GM06990 (cell line): Measurements from ENCODE around the gene TNFAIP3.
A peak's percentile ranks its signal among the peaks of the same experiment; 100 is the strongest.

ENCODE experiments used
- DNase-seq: peaks from one replicate; pipeline ENCODE4 v3.0.0-alpha.2; 2011; ENCODE audit not compliant: insufficient read length; ENCODE audit errors: extremely low read depth
- H3K27me3 ChIP-seq: replicated peaks from 2 replicates; pipeline ENCODE4 v1.6.0; 2011; ENCODE audit warnings: low read length; ENCODE audit not compliant: control insufficient read depth, insufficient read depth
- H3K36me3 ChIP-seq: 2 replicates; pipeline ENCODE4 v1.5.1; 2011; ENCODE audit warnings: low read length; ENCODE audit not compliant: control insufficient read depth, insufficient read depth
- H3K4me3 ChIP-seq: replicated peaks from 2 replicates; pipeline ENCODE4 v1.5.1; 2011; ENCODE audit warnings: low read depth, mild to moderate bottlenecking, control low read depth, low read length
- CTCF ChIP-seq: IDR thresholded peaks from 2 replicates; pipeline ENCODE4 v1.5.1; 2011; ENCODE audit warnings: low read length, control low read depth, mild to moderate bottlenecking, inconsistent platforms; ENCODE audit not compliant: insufficient read depth, poor library complexity, severe bottlenecking

Gene TNFAIP3

GRCh38 chr6:137871831-137872454 lies 4.9 kb downstream of the TNFAIP3 start:
- DNase-seq, result no peak
- Histone ChIP-seq H3K36me3 (peaks cover 21% of the 10 kb centered on the region), H3K4me3 (peak overlapping the region; percentile 95), H3K27me3 (no peaks in the 10 kb centered on the region)
- TF ChIP-seq CTCF, result no peak

- no peak for TF ChIP-seq CTCF
- no peak for DNase-seq
- Histone ChIP-seq H3K27me3 (no peaks in the 10 kb centered on the region), H3K36me3 (peaks cover 27% of the 10 kb centered on the region), H3K4me3 (peak overlapping the region; percentile 95)
Measured at GRCh38 chr6:137872581-137873115, 5.6 kb downstream of the TNFAIP3 start.

GRCh38 chr6:137873273-137873762 lies 6.3 kb downstream of the TNFAIP3 start:
- no peak for TF ChIP-seq CTCF
- Histone ChIP-seq H3K27me3 (no peaks in the 10 kb centered on the region), H3K4me3 (peak overlapping the region; percentile 95), H3K36me3 (peaks cover 30% of the 10 kb centered on the region)
- DNase-seq, result peak; percentile 79

- TF ChIP-seq CTCF, result no peak
- peaks cover 40% of the 10 kb centered on the region for H3K36me3 ChIP-seq
- no peaks in the 10 kb centered on the region for H3K27me3 ChIP-seq
- no peak for DNase-seq
- H3K4me3 ChIP-seq, result peak overlapping the region; percentile 95
Measured at GRCh38 chr6:137874204-137875057, 7.4 kb downstream of the TNFAIP3 start.

- Histone ChIP-seq H3K27me3 (no peaks in the 10 kb centered on the region), H3K4me3 (peak overlapping the region; percentile 95), H3K36me3 (peaks cover 45% of the 10 kb centered on the region)
- no peak for DNase-seq
- no peak for TF ChIP-seq CTCF
Measured at GRCh38 chr6:137875058-137875520, 8.0 kb downstream of the TNFAIP3 start.
